Measurements from ENCODE around the gene CENPL. TPM values are rescaled to one million over a fixed set of nuclear protein-coding genes. Genes with fewer than 3 reads are reported as not detected.
"Not testable (repeated sequence)": the region's sequence is repeated elsewhere in the genome, so short reads cannot be mapped to it uniquely, and the experiment has no call there.

CENPL gene
- 12.5 TPM for total RNA-seq (ENCODE audit: insufficient read depth, low replicate concordance)

GRCh38 chr1:173824315-173825081, at the start of gene CENPL, which contains the start of gene DARS2:
Gene CENPL, minus strand, starts transcription at chr1:173824883. Its CDS starts 13,584 bp downstream, at chr1:173811299.
Gene DARS2, plus strand, starts transcription at chr1:173824673. Its CDS starts 557 bp downstream, at chr1:173825230.
- DNase-seq (ENCODE audit: low spot score), result peak; percentile 99

GRCh38 chr1:173871500-173871899, 46.8 kb upstream of the CENPL start:
- no peak for DNase-seq (ENCODE audit: low spot score)

- no peak for DNase-seq (ENCODE audit: low spot score)
Measured at GRCh38 chr1:173871091-173871490, 46.4 kb upstream of the CENPL start.

- DNase-seq (ENCODE audit: low spot score), result no peak
Measured at GRCh38 chr1:173870252-173871075, 45.8 kb upstream of the CENPL start.

- no peak for DNase-seq (ENCODE audit: low spot score)
Measured at GRCh38 chr1:173869021-173869359, 44.3 kb upstream of the CENPL start.

- DNase-seq (ENCODE audit: low spot score), result peak; percentile 88
Measured at GRCh38 chr1:173868266-173869020, 43.8 kb upstream of the CENPL start, which contains the start of gene ZBTB37. Gene ZBTB37, plus strand, starts transcription at chr1:173868380. Its CDS starts 1,846 bp downstream, at chr1:173870226.

- DNase-seq (ENCODE audit: low spot score), result peak; percentile 100
Measured at GRCh38 chr1:173867753-173868265, 43.1 kb upstream of the CENPL start, which contains the start of gene GAS5. Gene GAS5, minus strand, starts transcription at chr1:173867989.

- DNase-seq (ENCODE audit: low spot score), result no peak
Measured at GRCh38 chr1:173867141-173867752, 42.6 kb upstream of the CENPL start.

- DNase-seq (ENCODE audit: low spot score), result no peak
Measured at GRCh38 chr1:173866413-173867115, 41.9 kb upstream of the CENPL start.

- no peak for DNase-seq (ENCODE audit: low spot score)
Measured at GRCh38 chr1:173865468-173866164, 40.9 kb upstream of the CENPL start.

- no peak for DNase-seq (ENCODE audit: low spot score)
Measured at GRCh38 chr1:173864179-173864867, 39.6 kb upstream of the CENPL start.

GRCh38 chr1:173863224-173864161, 38.8 kb upstream of the CENPL start:
- no peak for DNase-seq (ENCODE audit: low spot score)

- DNase-seq (ENCODE audit: low spot score), result no peak
Measured at GRCh38 chr1:173862769-173863223, 38.1 kb upstream of the CENPL start.

- not testable (repeated sequence) for DNase-seq (ENCODE audit: low spot score)
Measured at GRCh38 chr1:173862146-173862768, 37.6 kb upstream of the CENPL start.

GRCh38 chr1:173861731-173862145, 37.1 kb upstream of the CENPL start:
- DNase-seq (ENCODE audit: low spot score), result no peak

- DNase-seq (ENCODE audit: low spot score), result no peak
Measured at GRCh38 chr1:173860065-173860464, 35.4 kb upstream of the CENPL start.

- DNase-seq (ENCODE audit: low spot score), result not testable (repeated sequence)
Measured at GRCh38 chr1:173859547-173859946, 34.9 kb upstream of the CENPL start.

Measured in umbilical cord (tissue), 2 donors.